Hepatocyte (in vitro differentiated cells): ENCODE results near the gene DIP2B.

ENCODE experiments used
- EZH2phosphoT487 ChIP-seq: fragments of 200-600 bp; sonication (generic); IDR thresholded peaks from one replicate; pipeline ENCODE4 v1.6.1; 2018; ENCODE audit warnings: antibody characterized with exemption, mild to moderate bottlenecking, low read depth, moderate library complexity; ENCODE audit not compliant: unreplicated experiment, severe bottlenecking
- TF ChIP-seq, protein P1 (sequence below): fragments of 200-600 bp; sonication (generic); IDR thresholded peaks from 2 replicates; pipeline ENCODE4 v1.5.1; 2016; ENCODE audit warnings: antibody characterized with exemption, mild to moderate bottlenecking; ENCODE audit not compliant: poor library complexity

DNA sequence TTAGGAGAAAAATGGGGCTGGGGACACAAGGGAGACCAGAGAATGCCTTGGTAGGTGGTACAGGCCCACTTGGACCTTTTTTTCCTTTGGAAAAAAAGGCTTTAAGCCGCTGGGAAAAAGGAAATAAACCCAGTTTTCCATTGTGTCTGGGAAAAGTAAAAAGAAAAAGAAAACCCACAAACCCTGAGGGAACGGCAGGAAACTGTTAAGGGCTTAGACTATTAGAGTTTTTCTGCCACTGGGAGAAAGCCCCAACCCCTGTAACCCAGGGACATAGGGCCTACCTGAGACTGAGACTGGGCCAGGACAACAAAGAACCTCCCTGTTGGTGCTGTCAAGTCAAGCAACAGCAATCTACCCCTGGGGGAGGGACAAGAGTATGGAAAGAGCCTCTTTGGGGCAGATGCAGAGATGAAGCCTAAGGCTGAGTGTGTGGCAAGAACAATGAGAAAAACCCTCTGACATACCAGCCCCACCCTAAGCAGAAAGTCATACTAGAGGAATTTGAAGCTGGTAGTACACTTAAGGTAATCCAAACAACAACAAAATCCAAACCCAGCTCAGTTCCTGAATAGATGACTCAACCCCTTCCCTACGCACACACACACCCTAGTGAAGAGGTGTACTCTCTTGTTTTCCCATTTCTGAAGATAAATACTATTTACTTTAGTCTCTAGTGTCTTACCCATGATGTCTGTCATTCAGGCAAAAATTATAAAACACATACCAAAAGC lies 281.9 kb downstream of the DIP2B start:
- TF ChIP-seq, protein P1, sequence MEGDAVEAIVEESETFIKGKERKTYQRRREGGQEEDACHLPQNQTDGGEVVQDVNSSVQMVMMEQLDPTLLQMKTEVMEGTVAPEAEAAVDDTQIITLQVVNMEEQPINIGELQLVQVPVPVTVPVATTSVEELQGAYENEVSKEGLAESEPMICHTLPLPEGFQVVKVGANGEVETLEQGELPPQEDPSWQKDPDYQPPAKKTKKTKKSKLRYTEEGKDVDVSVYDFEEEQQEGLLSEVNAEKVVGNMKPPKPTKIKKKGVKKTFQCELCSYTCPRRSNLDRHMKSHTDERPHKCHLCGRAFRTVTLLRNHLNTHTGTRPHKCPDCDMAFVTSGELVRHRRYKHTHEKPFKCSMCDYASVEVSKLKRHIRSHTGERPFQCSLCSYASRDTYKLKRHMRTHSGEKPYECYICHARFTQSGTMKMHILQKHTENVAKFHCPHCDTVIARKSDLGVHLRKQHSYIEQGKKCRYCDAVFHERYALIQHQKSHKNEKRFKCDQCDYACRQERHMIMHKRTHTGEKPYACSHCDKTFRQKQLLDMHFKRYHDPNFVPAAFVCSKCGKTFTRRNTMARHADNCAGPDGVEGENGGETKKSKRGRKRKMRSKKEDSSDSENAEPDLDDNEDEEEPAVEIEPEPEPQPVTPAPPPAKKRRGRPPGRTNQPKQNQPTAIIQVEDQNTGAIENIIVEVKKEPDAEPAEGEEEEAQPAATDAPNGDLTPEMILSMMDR = no peak
- no peak for TF ChIP-seq EZH2phosphoT487
